HCT116 (cell line): Measurements from ENCODE around the gene GANC. TPM values are rescaled to one million over a fixed set of nuclear protein-coding genes. Genes with fewer than 3 reads are reported as not detected.
A peak's percentile ranks its signal among the peaks of the same experiment; 100 is the strongest.

Experiments
- ATAC-seq: fragments of 200-7000 bp; cut with Tn5 transposase; 2 replicates; pipeline ENCODE4 v1.9.1; 2020; ENCODE audit warnings: mild to moderate bottlenecking, moderate library complexity
- BruUV-seq: library from RNA; stranded (reverse); fragments of 400-500 nt; replicated peaks from 2 replicates; lab custom pipeline; 2021; lab: Mats Ljungman, UMichigan
- CTCF ChIA-PET: fragments of 300-600 bp; sonication (Branson Sonifier 250); formaldehyde crosslinking; loops from one replicate; lab custom pipeline; 2021; ENCODE audit warnings: antibody characterized with exemption; lab: Charles Lee
- POLR2A ChIA-PET: fragments of 300-600, 350-600 bp; sonication (Branson Sonifier 250); formaldehyde crosslinking; loops from one replicate; lab custom pipeline; 2021; ENCODE audit warnings: antibody characterized with exemption; lab: Charles Lee
- RAD21 ChIA-PET, 2 experiments: fragments of 300-600 bp; sonication (Branson Sonifier 250); formaldehyde crosslinking; loops; one replicate each; lab custom pipeline; 2023; ENCODE audit warnings: low total read pairs in 2 of 2; ENCODE audit not compliant: uncharacterized antibody in 2 of 2, unreplicated experiment in 2 of 2, low non-redundant PET in 1 of 2; lab: Charles Lee
- DNase-seq: peaks from one replicate; pipeline ENCODE4 v3.0.0-alpha.2; 2010; ENCODE audit warnings: low read depth, low spot score
- H2AFZ ChIP-seq: fragments of 200-600 bp; shearing (Covaris generic), sonication (generic); 2 replicates; pipeline ENCODE4 v1.6.1; 2017; ENCODE audit warnings: low read depth, mixed run types, mixed read lengths, antibody characterized with exemption, low read length; ENCODE audit not compliant: poor library complexity, severe bottlenecking
- H3K27ac ChIP-seq: 2 replicates; pipeline ENCODE4 v1.5.1; 2012; ENCODE audit warnings: low read depth, low read length
- H3K27me3 ChIP-seq: fragments of 200-600 bp; sonication (generic); 2 replicates; pipeline ENCODE4 v1.6.1; 2016; ENCODE audit warnings: mixed run types, low read length, mixed read lengths; ENCODE audit not compliant: insufficient read depth
- H3K36me3 ChIP-seq, 2 experiments: fragments of 200-500 bp in 1 of 2; fragments of 200-600 bp in 1 of 2; sonication (Bioruptor generic) in 1 of 2; sonication (generic) in 1 of 2; 2 replicates each; pipeline versions ENCODE4 v1.5.1 to v1.6.1; 2014 to 2016; ENCODE audit warnings: low read length in 2 of 2, inconsistent platforms in 1 of 2, mixed read lengths in 1 of 2, mixed run types in 1 of 2; ENCODE audit not compliant: insufficient read depth in 2 of 2, control insufficient read depth in 1 of 2
- H3K4me1 ChIP-seq, 2 experiments: fragments of 200-600 bp in 1 of 2; sonication (generic) in 1 of 2; 2 replicates each; pipeline versions ENCODE4 v1.5.1 to v1.6.1; 2012 to 2017; ENCODE audit warnings: low read length in 2 of 2, inconsistent platforms in 1 of 2, mild to moderate bottlenecking in 1 of 2, mixed read lengths in 1 of 2, mixed run types in 1 of 2, moderate library complexity in 1 of 2; ENCODE audit not compliant: insufficient read depth in 2 of 2, control insufficient read depth in 1 of 2
- H3K4me2 ChIP-seq: fragments of 200-600 bp; sonication (generic); 2 replicates; pipeline ENCODE4 v1.6.1; 2017; ENCODE audit warnings: mixed run types, low read length, mixed read lengths
- H3K4me3 ChIP-seq, 2 experiments: fragments of 200-600 bp in 1 of 2; sonication (generic) in 1 of 2; replicated peaks in 1 of 2; 2 replicates each; pipeline ENCODE4 v1.5.1; 2011 to 2016; ENCODE audit warnings: low read length in 2 of 2, control low read depth in 1 of 2, low read depth in 1 of 2, mild to moderate bottlenecking in 1 of 2, mixed read lengths in 1 of 2, mixed run types in 1 of 2
- H3K79me2 ChIP-seq: fragments of 200-600 bp; sonication (generic); 2 replicates; pipeline ENCODE4 v1.6.1; 2017; ENCODE audit warnings: mild to moderate bottlenecking, mixed run types, low read length, moderate library complexity, mixed read lengths; ENCODE audit not compliant: insufficient read depth
- H3K9ac ChIP-seq: fragments of 200-600 bp; sonication (generic); 2 replicates; pipeline ENCODE4 v1.6.1; 2016; ENCODE audit warnings: low read length, mixed read lengths
- H3K9me2 ChIP-seq: fragments of 200-600 bp; sonication (generic), shearing (Covaris generic); 2 replicates; pipeline ENCODE4 v1.6.1; 2017; ENCODE audit warnings: mixed run types, mild to moderate bottlenecking, moderate library complexity; ENCODE audit not compliant: insufficient read depth
- H3K9me3 ChIP-seq, 2 experiments: fragments of 200-500 bp in 1 of 2; fragments of 200-600 bp in 1 of 2; sonication (Bioruptor generic) in 1 of 2; sonication (generic) in 1 of 2; 2 replicates each; pipeline ENCODE4 v1.6.1; 2014 to 2017; ENCODE audit warnings: low read length in 2 of 2, mixed read lengths in 2 of 2, inconsistent platforms in 1 of 2, low read depth in 1 of 2, mild to moderate bottlenecking in 1 of 2, mixed run types in 1 of 2, moderate library complexity in 1 of 2; ENCODE audit not compliant: control insufficient read depth in 1 of 2, insufficient read depth in 1 of 2
- H4K20me1 ChIP-seq: fragments of 200-600 bp; sonication (generic), shearing (Covaris generic); 2 replicates; pipeline ENCODE4 v1.6.1; 2017; ENCODE audit warnings: mixed run types, mild to moderate bottlenecking, moderate library complexity; ENCODE audit not compliant: insufficient read depth
- CBX3 ChIP-seq: IDR thresholded peaks from 2 replicates; pipeline ENCODE4 v1.6.1; 2012; ENCODE audit warnings: low read depth
- CEBPB ChIP-seq: IDR thresholded peaks from 2 replicates; pipeline ENCODE4 v1.6.1; 2012; ENCODE audit warnings: low read depth
- EGR1 ChIP-seq: IDR thresholded peaks from 2 replicates; pipeline ENCODE4 v1.6.1; 2012; ENCODE audit warnings: low read depth
- ELF1 ChIP-seq: IDR thresholded peaks from 2 replicates; pipeline ENCODE4 v1.6.1; 2012; ENCODE audit warnings: low read depth, borderline replicate concordance
- EZH2 ChIP-seq: fragments of 200-600 bp; sonication (generic); IDR thresholded peaks from 2 replicates; pipeline ENCODE4 v1.6.1; 2017; ENCODE audit warnings: antibody characterized with exemption, mixed run types
- EZH2phosphoT487 ChIP-seq: fragments of 200-600 bp; IDR thresholded peaks from 2 replicates; pipeline ENCODE4 v1.6.1; 2018; ENCODE audit warnings: antibody characterized with exemption, borderline replicate concordance
- FOSL1 ChIP-seq: IDR thresholded peaks from 2 replicates; pipeline ENCODE4 v1.6.1; 2012; ENCODE audit warnings: low read depth
- JUND ChIP-seq: IDR thresholded peaks from 2 replicates; pipeline ENCODE4 v1.6.1; 2012
- POLR2A ChIP-seq: IDR thresholded peaks from 2 replicates; pipeline ENCODE4 v1.7.0; 2011; ENCODE audit warnings: borderline replicate concordance; ENCODE audit not compliant: insufficient read depth, insufficient read length; ENCODE audit errors: extremely low read depth
- POLR2AphosphoS5 ChIP-seq: IDR thresholded peaks from 2 replicates; pipeline ENCODE4 v1.6.1; 2011; ENCODE audit warnings: mild to moderate bottlenecking, low read depth, low read length, moderate library complexity
- RAD21 ChIP-seq: IDR thresholded peaks from 2 replicates; pipeline ENCODE4 v1.6.1; 2012; ENCODE audit warnings: low read depth, mild to moderate bottlenecking
- SIN3A ChIP-seq: IDR thresholded peaks from 2 replicates; pipeline ENCODE4 v1.6.1; 2012; ENCODE audit warnings: low read depth
- SP1 ChIP-seq: IDR thresholded peaks from 2 replicates; pipeline ENCODE4 v1.6.1; 2012; ENCODE audit warnings: low read depth
- TCF7L2 ChIP-seq: IDR thresholded peaks from 2 replicates; pipeline ENCODE4 v1.7.0; 2011; ENCODE audit warnings: borderline replicate concordance, inconsistent platforms; ENCODE audit not compliant: insufficient read depth, insufficient read length; ENCODE audit errors: extremely low read depth
- YY1 ChIP-seq: IDR thresholded peaks from 2 replicates; pipeline ENCODE4 v1.6.1; 2011; ENCODE audit warnings: low read length, low read depth, moderate library complexity, mild to moderate bottlenecking; ENCODE audit not compliant: insufficient replicate concordance; ENCODE audit errors: extremely low read depth
- ZFX ChIP-seq: fragments of 450-650 bp; IDR thresholded peaks from 2 replicates; pipeline ENCODE4 v1.6.1; 2017
- ZNF274 ChIP-seq: fragments of 200-500 bp; sonication (Bioruptor generic); IDR thresholded peaks from 2 replicates; pipeline ENCODE4 v1.6.1; 2014; ENCODE audit warnings: mild to moderate bottlenecking, low read depth, low read length, inconsistent platforms
- intact Hi-C: fragments of 100-400 bp; cut with micrococcal nuclease; formaldehyde crosslinking; loops from 2 replicates; pipeline ENCODE4 v1.10.0; 2022
- total RNA-seq: library from RNA; stranded (reverse); gene quantifications from one replicate; pipeline ENCODE4 v1.2.1, GENCODE V29; 2021; ENCODE audit not compliant: unreplicated experiment
- TF ChIP-seq, protein P1 (sequence below): IDR thresholded peaks from 2 replicates; pipeline ENCODE4 v1.6.1; 2011; ENCODE audit warnings: mild to moderate bottlenecking, low read length, moderate library complexity; ENCODE audit not compliant: insufficient replicate concordance; ENCODE audit errors: extremely low read depth
- TF ChIP-seq, protein P2 (sequence below): IDR thresholded peaks from 2 replicates; pipeline ENCODE4 v1.6.1; 2012; ENCODE audit warnings: low read depth
- TF ChIP-seq, protein P3 (sequence below): IDR thresholded peaks from 2 replicates; pipeline ENCODE4 v1.6.1; 2012
- TF ChIP-seq, protein P4 (sequence below): IDR thresholded peaks from 2 replicates; pipeline ENCODE4 v1.6.1; 2012

GANC gene
- total RNA-seq, 1 experiment from 2014 or later, result 13.1 TPM

DNA sequence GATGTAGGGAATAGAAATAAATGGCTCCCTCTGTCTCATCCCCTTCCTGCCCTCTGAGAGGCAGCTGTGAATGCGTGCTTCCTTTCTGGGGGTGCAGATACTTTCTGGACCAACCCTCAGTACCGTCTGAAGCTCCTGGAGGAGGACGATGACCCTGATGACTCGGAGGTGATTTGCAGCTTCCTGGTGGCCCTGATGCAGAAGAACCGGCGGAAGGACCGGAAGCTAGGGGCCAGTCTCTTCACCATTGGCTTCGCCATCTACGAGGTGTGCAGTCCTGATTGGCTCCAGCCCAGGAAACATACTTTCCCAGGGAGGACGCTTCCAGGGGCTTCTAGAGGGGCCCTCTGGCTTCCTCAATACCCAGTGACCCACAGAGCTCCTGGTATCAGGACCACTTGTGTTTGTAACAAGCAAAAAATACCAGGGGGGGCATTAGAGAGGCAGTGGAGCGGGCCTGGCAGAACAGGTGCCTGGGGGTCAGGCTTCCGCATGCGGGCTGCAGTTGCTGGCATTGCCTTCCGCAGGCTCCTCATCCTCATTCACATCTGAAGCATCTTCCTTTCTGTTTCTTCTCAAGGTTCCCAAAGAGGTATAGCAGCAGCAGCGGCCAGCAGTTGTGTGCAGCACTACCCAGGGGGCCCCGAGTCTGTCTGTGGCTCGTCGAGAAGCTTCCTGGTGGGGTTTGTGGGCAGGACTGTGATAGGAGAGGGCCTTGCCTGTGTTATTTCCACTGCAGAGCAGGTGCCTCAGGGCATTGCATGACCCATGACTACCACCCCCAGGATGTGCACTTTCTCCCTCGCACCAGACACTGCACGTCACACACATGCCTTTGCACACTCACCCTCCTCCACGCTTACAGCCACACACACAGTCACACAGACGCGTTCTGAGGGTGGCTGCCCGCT lies 128.8 kb downstream of the GANC start:
- Histone ChIP-seq H3K4me2 (peak overlapping the region; percentile 82), H3K4me3 (peak overlapping the region; percentile 81 to 92), H3K9ac (peak overlapping the region; percentile 79), H3K4me1 (peaks cover 0 to 18% of the 10 kb centered on the region in 2 experiments; a peak in 2 of 4 replicates), H4K20me1 (no peaks in the 10 kb centered on the region), H3K79me2 (no peaks in the 10 kb centered on the region), H3K9me3 (no peaks in the 10 kb centered on the region), H3K36me3 (no peaks in the 10 kb centered on the region), H3K27me3 (no peaks in the 10 kb centered on the region), H3K9me2 (no peaks in the 10 kb centered on the region), H2AFZ (no peak overlapping the region), H3K27ac (peak overlapping the region; percentile 60)
- peak; percentile 72 for DNase-seq
- ATAC-seq, result peak; percentile 98
- ChIA-PET RAD21 (no interaction called here), CTCF (interaction anchor here (0.6 to 2.1 kb wide), 2 partner anchors 16 to 335 kb away, joined by 3 to 11 read pairs; no protein-coding TSS in a partner anchor), POLR2A (interaction anchor here (1.0 kb wide), 1 partner anchor 10 kb away, joined by 6 read pairs; no protein-coding TSS in a partner anchor)
- intact Hi-C loops, result no loop called here
- TSS peak; percentile 83 for BruUV-seq
- TF ChIP-seq, protein P1, sequence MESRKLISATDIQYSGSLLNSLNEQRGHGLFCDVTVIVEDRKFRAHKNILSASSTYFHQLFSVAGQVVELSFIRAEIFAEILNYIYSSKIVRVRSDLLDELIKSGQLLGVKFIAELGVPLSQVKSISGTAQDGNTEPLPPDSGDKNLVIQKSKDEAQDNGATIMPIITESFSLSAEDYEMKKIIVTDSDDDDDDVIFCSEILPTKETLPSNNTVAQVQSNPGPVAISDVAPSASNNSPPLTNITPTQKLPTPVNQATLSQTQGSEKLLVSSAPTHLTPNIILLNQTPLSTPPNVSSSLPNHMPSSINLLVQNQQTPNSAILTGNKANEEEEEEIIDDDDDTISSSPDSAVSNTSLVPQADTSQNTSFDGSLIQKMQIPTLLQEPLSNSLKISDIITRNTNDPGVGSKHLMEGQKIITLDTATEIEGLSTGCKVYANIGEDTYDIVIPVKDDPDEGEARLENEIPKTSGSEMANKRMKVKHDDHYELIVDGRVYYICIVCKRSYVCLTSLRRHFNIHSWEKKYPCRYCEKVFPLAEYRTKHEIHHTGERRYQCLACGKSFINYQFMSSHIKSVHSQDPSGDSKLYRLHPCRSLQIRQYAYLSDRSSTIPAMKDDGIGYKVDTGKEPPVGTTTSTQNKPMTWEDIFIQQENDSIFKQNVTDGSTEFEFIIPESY, result no peak
- TF ChIP-seq YY1 (no peak), POLR2AphosphoS5 (peak; percentile 89), CEBPB (no peak), ZNF274 (no peak), EGR1 (no peak), SIN3A (no peak), ZFX (peak; percentile 28; the same call in 1 of the 2 replicates), EZH2 (no peak), POLR2A (peak; percentile 77), TCF7L2 (peak; percentile 45), CBX3 (peak; percentile 49; the same call in 1 of the 2 replicates), EZH2phosphoT487 (no peak), FOSL1 (no peak), SP1 (0 out of 2 replicates have a peak, but pooled peaks have one; percentile 29), ELF1 (peak; percentile 76), JUND (no peak), RAD21 (no peak)
- TF ChIP-seq, protein P2, sequence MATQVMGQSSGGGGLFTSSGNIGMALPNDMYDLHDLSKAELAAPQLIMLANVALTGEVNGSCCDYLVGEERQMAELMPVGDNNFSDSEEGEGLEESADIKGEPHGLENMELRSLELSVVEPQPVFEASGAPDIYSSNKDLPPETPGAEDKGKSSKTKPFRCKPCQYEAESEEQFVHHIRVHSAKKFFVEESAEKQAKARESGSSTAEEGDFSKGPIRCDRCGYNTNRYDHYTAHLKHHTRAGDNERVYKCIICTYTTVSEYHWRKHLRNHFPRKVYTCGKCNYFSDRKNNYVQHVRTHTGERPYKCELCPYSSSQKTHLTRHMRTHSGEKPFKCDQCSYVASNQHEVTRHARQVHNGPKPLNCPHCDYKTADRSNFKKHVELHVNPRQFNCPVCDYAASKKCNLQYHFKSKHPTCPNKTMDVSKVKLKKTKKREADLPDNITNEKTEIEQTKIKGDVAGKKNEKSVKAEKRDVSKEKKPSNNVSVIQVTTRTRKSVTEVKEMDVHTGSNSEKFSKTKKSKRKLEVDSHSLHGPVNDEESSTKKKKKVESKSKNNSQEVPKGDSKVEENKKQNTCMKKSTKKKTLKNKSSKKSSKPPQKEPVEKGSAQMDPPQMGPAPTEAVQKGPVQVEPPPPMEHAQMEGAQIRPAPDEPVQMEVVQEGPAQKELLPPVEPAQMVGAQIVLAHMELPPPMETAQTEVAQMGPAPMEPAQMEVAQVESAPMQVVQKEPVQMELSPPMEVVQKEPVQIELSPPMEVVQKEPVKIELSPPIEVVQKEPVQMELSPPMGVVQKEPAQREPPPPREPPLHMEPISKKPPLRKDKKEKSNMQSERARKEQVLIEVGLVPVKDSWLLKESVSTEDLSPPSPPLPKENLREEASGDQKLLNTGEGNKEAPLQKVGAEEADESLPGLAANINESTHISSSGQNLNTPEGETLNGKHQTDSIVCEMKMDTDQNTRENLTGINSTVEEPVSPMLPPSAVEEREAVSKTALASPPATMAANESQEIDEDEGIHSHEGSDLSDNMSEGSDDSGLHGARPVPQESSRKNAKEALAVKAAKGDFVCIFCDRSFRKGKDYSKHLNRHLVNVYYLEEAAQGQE, result no peak
- TF ChIP-seq, protein P3, sequence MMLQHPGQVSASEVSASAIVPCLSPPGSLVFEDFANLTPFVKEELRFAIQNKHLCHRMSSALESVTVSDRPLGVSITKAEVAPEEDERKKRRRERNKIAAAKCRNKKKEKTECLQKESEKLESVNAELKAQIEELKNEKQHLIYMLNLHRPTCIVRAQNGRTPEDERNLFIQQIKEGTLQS, result no peak
- TF ChIP-seq, protein P4, sequence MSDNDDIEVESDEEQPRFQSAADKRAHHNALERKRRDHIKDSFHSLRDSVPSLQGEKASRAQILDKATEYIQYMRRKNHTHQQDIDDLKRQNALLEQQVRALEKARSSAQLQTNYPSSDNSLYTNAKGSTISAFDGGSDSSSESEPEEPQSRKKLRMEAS, result no peak
